Panc1 (cell line): ENCODE results near the gene C1orf232.

ENCODE experiments used
- CTCF ChIP-seq: fragments of 450-650 bp; IDR thresholded peaks from 2 replicates; pipeline ENCODE4 v1.5.1; 2017; ENCODE audit warnings: mild to moderate bottlenecking
- POLR2AphosphoS5 ChIP-seq: IDR thresholded peaks from 2 replicates; pipeline ENCODE4 v1.6.1; 2012; ENCODE audit warnings: mild to moderate bottlenecking, low read depth, low read length, moderate library complexity
- SIN3A ChIP-seq: IDR thresholded peaks from 2 replicates; pipeline ENCODE4 v1.6.1; 2012; ENCODE audit warnings: low read depth, mild to moderate bottlenecking, low read length, moderate library complexity, borderline replicate concordance; ENCODE audit not compliant: insufficient read depth

GRCh38 chr1:26126321-26127084 lies 42.3 kb downstream of the C1orf232 start:
- TF ChIP-seq CTCF (no peak), SIN3A (no peak), POLR2AphosphoS5 (no peak)
